ENCODE measurements around the gene NGDN.

NGDN gene

DNA sequence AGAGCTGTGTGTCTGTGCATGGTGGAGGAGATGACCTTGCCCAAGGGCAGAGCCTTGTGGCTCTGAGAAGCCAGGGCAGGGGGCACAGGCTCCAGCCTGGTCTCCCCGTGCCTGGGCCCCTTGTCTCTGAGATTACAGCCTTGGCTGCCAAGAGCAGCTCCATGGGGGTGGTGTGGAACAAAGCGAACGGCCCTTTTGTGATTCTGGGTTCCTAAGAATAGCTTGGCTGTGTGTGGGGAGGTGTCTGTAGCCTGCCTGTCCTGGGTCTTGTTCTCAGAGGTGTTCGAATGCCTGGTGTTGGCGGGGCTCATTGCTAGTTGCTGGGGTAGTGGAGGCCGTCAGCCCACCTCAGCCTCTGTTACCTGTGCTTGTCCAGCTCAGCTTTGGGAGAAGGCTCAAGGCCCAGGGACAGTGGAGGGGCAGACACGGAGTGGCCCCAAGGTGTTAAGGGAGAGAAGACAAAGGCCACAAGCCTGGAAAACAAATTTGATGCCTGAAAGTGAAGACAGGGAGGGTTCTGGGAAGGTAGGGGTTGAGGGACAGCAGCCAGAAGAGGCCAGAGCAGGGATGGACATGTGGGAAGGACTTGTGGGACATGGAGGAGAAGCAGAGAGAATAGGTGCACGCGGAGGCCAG, 26.7 kb upstream of the NGDN start:
- peaks cover 20% of the 10 kb centered on the region for H3K4me1 ChIP-seq (ENCODE audit: control insufficient read depth, insufficient read depth, low read length)
- no peaks in the 10 kb centered on the region for H3K36me3 ChIP-seq (ENCODE audit: control insufficient read depth, insufficient read depth, low read length)
- H3K9ac ChIP-seq (ENCODE audit: low read depth, low read length): no peak overlapping the region
- H3K27me3 ChIP-seq (ENCODE audit: control insufficient read depth, insufficient read depth, low read length): no peaks in the 10 kb centered on the region
- H3K4me3 ChIP-seq (ENCODE audit: low read depth, low read length): no peak overlapping the region
- no peak overlapping the region for H3K27ac ChIP-seq (ENCODE audit: low read depth, low read length)
- no peaks in the 10 kb centered on the region for H3K9me3 ChIP-seq (ENCODE audit: control insufficient read depth, insufficient read depth, low read length)

DNA sequence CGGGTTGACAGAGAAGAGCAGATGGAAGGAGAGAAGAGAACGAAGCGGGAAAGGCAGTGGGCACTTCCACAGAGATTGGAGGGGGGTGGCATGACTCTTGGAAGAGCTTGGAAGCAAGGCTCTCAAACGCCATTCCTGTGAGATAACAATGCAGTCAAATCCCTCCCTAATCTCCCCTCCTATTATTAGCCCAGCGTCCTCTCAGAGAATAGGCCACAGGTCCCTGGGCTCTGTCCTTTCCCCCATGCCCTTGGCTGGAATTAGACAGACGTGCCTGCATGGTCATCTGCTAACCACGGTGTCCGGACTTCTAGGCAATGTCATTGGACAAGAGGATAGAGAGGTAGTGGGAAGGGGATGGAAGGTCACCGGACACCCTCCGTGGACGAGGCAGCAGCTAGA, 26.1 kb upstream of the NGDN start:
- Histone ChIP-seq H3K27ac (ENCODE audit: low read depth, low read length) (no peak overlapping the region), H3K4me3 (ENCODE audit: low read depth, low read length) (no peak overlapping the region), H3K27me3 (ENCODE audit: control insufficient read depth, insufficient read depth, low read length) (no peaks in the 10 kb centered on the region), H3K36me3 (ENCODE audit: control insufficient read depth, insufficient read depth, low read length) (no peaks in the 10 kb centered on the region), H3K9me3 (ENCODE audit: control insufficient read depth, insufficient read depth, low read length) (no peaks in the 10 kb centered on the region), H3K9ac (ENCODE audit: low read depth, low read length) (no peak overlapping the region), H3K4me1 (ENCODE audit: control insufficient read depth, insufficient read depth, low read length) (peaks cover 16% of the 10 kb centered on the region)

DNA sequence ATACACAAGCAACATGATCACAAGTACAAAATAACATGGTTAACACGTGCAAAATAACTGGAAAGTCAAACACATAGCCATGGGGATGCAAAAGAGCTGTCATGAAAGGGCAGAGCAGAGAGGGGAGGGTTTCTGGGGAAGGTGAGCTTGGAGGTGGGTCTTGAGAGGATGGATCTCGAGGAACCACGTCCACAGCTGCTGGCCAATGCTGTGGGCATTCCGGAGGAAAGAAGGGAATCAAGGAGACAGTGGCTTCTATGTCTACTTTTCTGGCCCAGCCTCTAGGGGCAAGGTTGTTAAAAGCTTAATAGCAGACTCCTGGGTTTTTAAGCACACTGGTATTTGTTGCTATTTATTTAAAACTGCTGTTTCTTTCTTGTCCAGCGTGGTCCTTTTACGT, 25.6 kb upstream of the NGDN start:
- Histone ChIP-seq H3K4me1 (ENCODE audit: control insufficient read depth, insufficient read depth, low read length) (peaks cover 11% of the 10 kb centered on the region), H3K27ac (ENCODE audit: low read depth, low read length) (no peak overlapping the region), H3K27me3 (ENCODE audit: control insufficient read depth, insufficient read depth, low read length) (no peaks in the 10 kb centered on the region), H3K4me3 (ENCODE audit: low read depth, low read length) (no peak overlapping the region), H3K36me3 (ENCODE audit: control insufficient read depth, insufficient read depth, low read length) (no peaks in the 10 kb centered on the region), H3K9me3 (ENCODE audit: control insufficient read depth, insufficient read depth, low read length) (no peaks in the 10 kb centered on the region), H3K9ac (ENCODE audit: low read depth, low read length) (no peak overlapping the region)

DNA sequence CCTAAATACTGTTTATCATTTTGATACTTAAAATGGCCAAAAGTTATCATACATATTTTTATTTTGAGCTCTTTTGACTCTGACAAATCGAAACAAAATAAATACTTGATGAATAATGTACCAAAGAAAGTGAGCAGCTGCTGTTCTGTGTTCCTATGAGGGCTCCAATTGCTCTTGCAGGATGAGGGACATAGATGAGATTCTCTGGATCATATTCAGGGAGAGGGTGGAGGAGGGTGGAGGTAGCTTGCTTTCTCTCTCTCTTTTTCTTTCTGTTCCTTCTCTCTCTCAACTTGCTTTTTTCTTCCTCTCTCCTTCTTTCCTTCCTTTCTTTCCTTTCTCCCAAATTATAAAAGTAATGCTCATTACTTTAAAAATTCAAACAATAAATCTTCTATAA, 25.2 kb upstream of the NGDN start:
- Histone ChIP-seq H3K36me3 (ENCODE audit: control insufficient read depth, insufficient read depth, low read length) (no peaks in the 10 kb centered on the region), H3K27me3 (ENCODE audit: control insufficient read depth, insufficient read depth, low read length) (no peaks in the 10 kb centered on the region), H3K9me3 (ENCODE audit: control insufficient read depth, insufficient read depth, low read length) (no peaks in the 10 kb centered on the region), H3K27ac (ENCODE audit: low read depth, low read length) (no peak overlapping the region), H3K4me1 (ENCODE audit: control insufficient read depth, insufficient read depth, low read length) (peaks cover 11% of the 10 kb centered on the region), H3K9ac (ENCODE audit: low read depth, low read length) (no peak overlapping the region), H3K4me3 (ENCODE audit: low read depth, low read length) (no peak overlapping the region)

DNA sequence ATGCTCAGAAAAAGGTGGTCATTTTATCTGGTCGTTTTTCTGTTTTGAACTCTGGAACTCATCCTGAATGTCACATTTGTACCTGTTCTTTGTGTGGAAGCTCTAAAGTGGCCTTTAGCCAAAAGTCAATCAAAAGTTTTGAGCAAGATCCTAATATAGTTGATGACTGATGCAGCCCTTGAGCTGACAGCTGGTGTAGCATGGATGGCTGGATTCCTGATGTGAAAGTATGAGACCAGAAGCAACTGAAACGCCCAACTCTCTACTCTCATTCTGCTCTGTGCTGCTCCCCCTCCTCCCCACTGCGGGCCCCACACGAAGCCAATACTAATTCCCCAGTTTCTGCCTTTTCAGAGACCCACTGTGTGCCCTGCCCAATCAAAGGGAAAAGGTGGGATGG, 23.7 kb upstream of the NGDN start:
- Histone ChIP-seq H3K4me1 (ENCODE audit: control insufficient read depth, insufficient read depth, low read length) (peaks cover 11% of the 10 kb centered on the region), H3K27me3 (ENCODE audit: control insufficient read depth, insufficient read depth, low read length) (no peaks in the 10 kb centered on the region)

DNA sequence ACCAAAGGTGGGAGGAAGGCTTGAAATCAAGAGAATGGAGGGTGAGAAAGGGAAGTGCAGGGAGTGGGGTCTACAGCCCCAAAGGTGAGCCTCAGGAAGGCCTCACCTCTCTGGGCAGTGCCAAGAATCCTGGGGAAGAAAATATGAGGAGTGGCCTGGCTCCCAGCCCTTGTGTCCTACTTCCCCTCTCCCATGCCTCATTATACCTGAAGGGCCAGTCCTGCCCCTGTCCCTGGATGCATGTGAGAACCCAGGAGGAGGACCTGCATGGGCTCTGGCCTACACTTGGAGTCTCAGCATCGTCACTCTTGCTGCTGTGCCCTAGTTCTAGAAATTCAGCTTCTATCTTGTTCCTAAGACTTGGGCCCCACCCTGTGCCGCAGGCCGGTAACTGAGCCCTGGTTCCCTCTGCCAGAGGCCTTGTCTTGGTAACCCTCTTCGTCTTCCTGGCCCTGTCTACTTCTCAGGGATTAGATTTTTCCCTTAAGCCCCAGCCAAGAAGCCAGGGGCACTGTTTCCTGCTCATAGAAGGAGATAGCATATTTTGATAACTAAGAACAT, 23.1 kb upstream of the NGDN start:
- no peak overlapping the region for H3K9ac ChIP-seq (ENCODE audit: low read depth, low read length)
- no peaks in the 10 kb centered on the region for H3K36me3 ChIP-seq (ENCODE audit: control insufficient read depth, insufficient read depth, low read length)
- peaks cover 11% of the 10 kb centered on the region for H3K4me1 ChIP-seq (ENCODE audit: control insufficient read depth, insufficient read depth, low read length)
- no peak overlapping the region for H3K4me3 ChIP-seq (ENCODE audit: low read depth, low read length)
- no peaks in the 10 kb centered on the region for H3K9me3 ChIP-seq (ENCODE audit: control insufficient read depth, insufficient read depth, low read length)
- H3K27me3 ChIP-seq (ENCODE audit: control insufficient read depth, insufficient read depth, low read length): no peaks in the 10 kb centered on the region
- H3K27ac ChIP-seq (ENCODE audit: low read depth, low read length): no peak overlapping the region

More for the DNA sequence above, 23.7 kb upstream of the NGDN start:
- Histone ChIP-seq H3K4me3 (ENCODE audit: low read depth, low read length) (no peak overlapping the region), H3K9me3 (ENCODE audit: control insufficient read depth, insufficient read depth, low read length) (no peaks in the 10 kb centered on the region), H3K27ac (ENCODE audit: low read depth, low read length) (no peak overlapping the region), H3K36me3 (ENCODE audit: control insufficient read depth, insufficient read depth, low read length) (no peaks in the 10 kb centered on the region), H3K9ac (ENCODE audit: low read depth, low read length) (no peak overlapping the region)

DNA sequence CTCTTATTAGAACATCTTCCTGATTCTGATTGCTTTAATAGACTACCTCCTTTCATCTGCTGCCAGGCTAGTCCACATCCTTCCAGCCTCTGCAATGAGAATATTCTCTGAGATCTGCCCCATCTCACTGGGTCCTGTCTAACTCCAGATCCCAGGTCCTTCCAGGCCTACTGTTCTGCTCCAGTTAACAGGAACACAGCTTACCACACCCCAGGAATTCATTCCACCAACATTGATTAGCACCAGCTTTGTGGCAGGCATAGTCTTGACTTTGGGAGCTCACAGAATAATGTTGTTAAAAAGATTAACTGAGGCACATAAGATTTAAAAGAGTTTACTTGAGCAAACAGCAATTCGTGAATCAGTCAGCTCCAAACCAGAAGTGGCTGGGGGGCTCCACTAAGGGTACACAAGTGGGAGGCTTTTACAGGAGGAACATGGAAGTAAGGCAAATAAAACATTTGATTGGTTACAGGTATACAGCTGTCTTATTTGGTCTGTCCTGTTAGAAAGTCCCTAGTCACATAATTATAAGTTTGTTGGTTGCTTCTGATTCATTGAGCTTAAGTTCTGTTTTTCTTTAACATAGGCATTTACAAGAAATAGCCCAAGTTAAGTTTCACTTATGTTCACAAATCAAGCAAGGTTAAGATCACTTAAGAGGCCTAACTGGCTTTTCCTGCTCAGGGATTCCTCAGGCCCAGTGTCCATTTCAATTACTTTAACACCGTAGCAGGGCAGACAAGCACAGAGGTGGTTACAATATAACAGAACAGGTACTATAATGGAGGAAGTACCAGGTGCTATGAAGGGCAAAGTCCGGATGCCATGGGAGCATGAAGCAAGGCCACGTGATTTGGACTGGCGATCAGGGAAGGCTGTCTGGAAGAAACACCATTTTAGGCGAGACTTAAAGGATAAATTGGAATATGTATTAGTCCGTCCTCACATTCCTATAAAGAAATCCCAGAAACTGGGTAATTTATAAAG, 21.8 kb upstream of the NGDN start:
- Histone ChIP-seq H3K4me3 (ENCODE audit: low read depth, low read length) (no peak overlapping the region), H3K9ac (ENCODE audit: low read depth, low read length) (no peak overlapping the region), H3K36me3 (ENCODE audit: control insufficient read depth, insufficient read depth, low read length) (no peaks in the 10 kb centered on the region), H3K27ac (ENCODE audit: low read depth, low read length) (no peak overlapping the region), H3K4me1 (ENCODE audit: control insufficient read depth, insufficient read depth, low read length) (peaks cover 7% of the 10 kb centered on the region), H3K9me3 (ENCODE audit: control insufficient read depth, insufficient read depth, low read length) (no peaks in the 10 kb centered on the region), H3K27me3 (ENCODE audit: control insufficient read depth, insufficient read depth, low read length) (no peaks in the 10 kb centered on the region)

DNA sequence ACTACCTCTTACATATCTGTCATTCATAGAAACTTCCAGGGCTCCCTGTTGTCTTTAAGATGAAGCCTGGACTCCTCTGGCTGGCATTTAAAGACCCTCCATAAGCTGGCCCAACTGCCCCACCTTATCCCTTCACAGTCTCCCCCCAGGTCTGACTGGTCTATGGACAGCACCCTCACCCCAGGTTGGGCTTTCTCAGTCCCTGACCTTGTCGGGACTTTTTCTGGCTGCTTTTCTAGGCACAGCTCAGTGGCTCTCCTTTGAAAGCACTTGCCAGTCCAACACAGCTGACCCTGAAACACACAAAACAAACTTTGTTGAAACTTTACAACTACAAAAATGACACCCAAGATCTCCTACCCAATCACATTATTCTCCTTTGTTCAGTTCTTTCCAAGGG, 20.2 kb upstream of the NGDN start:
- Histone ChIP-seq H3K4me3 (ENCODE audit: low read depth, low read length) (no peak overlapping the region), H3K36me3 (ENCODE audit: control insufficient read depth, insufficient read depth, low read length) (no peaks in the 10 kb centered on the region), H3K9me3 (ENCODE audit: control insufficient read depth, insufficient read depth, low read length) (no peaks in the 10 kb centered on the region), H3K9ac (ENCODE audit: low read depth, low read length) (no peak overlapping the region), H3K4me1 (ENCODE audit: control insufficient read depth, insufficient read depth, low read length) (no peaks in the 10 kb centered on the region), H3K27ac (ENCODE audit: low read depth, low read length) (no peak overlapping the region), H3K27me3 (ENCODE audit: control insufficient read depth, insufficient read depth, low read length) (no peaks in the 10 kb centered on the region)

DNA sequence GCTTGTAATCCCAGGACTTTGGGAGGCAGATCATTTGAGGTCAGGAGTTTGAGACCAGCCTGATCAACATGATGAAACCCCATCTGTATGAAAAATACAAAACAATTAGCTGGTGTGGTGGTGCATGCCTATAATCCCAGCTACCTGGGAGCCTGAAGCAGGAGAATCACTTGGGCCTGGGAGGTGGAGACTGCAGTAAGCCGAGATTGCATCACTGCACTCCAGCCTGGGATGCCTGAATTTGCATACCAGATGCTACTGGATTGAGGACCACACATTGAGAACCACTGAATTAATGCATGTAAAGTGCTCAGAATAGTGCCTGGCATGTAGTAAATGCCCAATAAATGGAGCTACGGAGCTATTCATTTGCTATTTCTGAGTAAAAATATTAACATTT, 19.1 kb upstream of the NGDN start:
- H3K9me3 ChIP-seq (ENCODE audit: control insufficient read depth, insufficient read depth, low read length): no peaks in the 10 kb centered on the region
- no peaks in the 10 kb centered on the region for H3K36me3 ChIP-seq (ENCODE audit: control insufficient read depth, insufficient read depth, low read length)
- H3K4me3 ChIP-seq (ENCODE audit: low read depth, low read length): no peak overlapping the region
- H3K27me3 ChIP-seq (ENCODE audit: control insufficient read depth, insufficient read depth, low read length): no peaks in the 10 kb centered on the region
- no peak overlapping the region for H3K9ac ChIP-seq (ENCODE audit: low read depth, low read length)
- no peaks in the 10 kb centered on the region for H3K4me1 ChIP-seq (ENCODE audit: control insufficient read depth, insufficient read depth, low read length)
- H3K27ac ChIP-seq (ENCODE audit: low read depth, low read length): no peak overlapping the region

DNA sequence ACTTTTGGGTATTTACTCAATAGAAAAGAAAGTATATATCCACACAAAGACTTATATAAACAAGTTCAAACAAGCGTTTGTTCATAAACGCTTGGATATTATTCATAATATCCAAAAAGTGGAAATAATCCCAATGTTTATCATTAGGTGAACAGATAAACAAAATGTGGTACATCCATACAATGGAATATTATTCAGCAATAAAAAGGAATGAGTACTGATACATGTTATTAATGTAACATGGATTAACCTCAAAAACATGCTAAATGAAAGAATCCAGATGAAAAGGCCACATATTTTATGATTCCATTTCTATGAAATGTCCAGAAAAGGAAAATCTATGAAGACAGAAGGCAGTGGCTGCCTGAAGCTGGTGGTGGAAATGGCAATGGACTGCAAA, 17.3 kb upstream of the NGDN start:
- Histone ChIP-seq H3K27ac (ENCODE audit: low read depth, low read length) (no peak overlapping the region), H3K27me3 (ENCODE audit: control insufficient read depth, insufficient read depth, low read length) (no peaks in the 10 kb centered on the region), H3K9ac (ENCODE audit: low read depth, low read length) (no peak overlapping the region), H3K9me3 (ENCODE audit: control insufficient read depth, insufficient read depth, low read length) (no peaks in the 10 kb centered on the region), H3K4me3 (ENCODE audit: low read depth, low read length) (no peak overlapping the region), H3K36me3 (ENCODE audit: control insufficient read depth, insufficient read depth, low read length) (no peaks in the 10 kb centered on the region), H3K4me1 (ENCODE audit: control insufficient read depth, insufficient read depth, low read length) (no peaks in the 10 kb centered on the region)

DNA sequence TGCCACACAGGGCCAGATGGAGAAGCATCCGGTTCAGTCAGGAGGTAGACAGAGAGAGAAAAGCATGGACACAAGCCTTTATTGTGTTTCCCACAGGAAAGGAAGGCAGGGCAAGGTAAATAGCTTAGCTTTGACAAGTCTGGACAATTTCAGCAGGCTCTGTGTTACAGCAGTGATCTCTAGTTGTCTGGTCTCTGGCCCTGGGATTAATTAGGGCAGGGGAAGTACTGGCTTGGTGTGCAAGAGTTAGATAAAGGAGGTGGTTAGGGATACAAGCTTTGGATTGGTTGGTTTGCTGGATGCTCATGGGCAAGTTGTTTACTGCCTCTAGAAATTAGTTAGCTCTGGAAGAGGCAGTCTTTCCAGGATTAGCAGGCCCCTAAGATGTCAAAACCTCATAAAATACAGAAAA, 15.1 kb upstream of the NGDN start:
- Histone ChIP-seq H3K27ac (ENCODE audit: low read depth, low read length) (no peak overlapping the region), H3K9me3 (ENCODE audit: control insufficient read depth, insufficient read depth, low read length) (no peaks in the 10 kb centered on the region), H3K36me3 (ENCODE audit: control insufficient read depth, insufficient read depth, low read length) (no peaks in the 10 kb centered on the region), H3K4me3 (ENCODE audit: low read depth, low read length) (no peak overlapping the region), H3K4me1 (ENCODE audit: control insufficient read depth, insufficient read depth, low read length) (no peaks in the 10 kb centered on the region), H3K9ac (ENCODE audit: low read depth, low read length) (no peak overlapping the region), H3K27me3 (ENCODE audit: control insufficient read depth, insufficient read depth, low read length) (no peaks in the 10 kb centered on the region)
